Heart left ventricle (tissue), 16 donors: ENCODE data around the gene SLC39A13. TPM values are rescaled to one million over a fixed set of nuclear protein-coding genes. Genes with fewer than 3 reads are reported as not detected.

Source experiments
- ATAC-seq, 4 donors: fragments of 200-7000 bp; cut with Tn5 transposase; one replicate each; pipeline ENCODE4 v1.9.1; 2020 to 2022; ENCODE audit warnings: moderate library complexity in 4 of 4, mild to moderate bottlenecking in 3 of 4, moderate number of reproducible peaks in 1 of 4
- DNase-seq, 5 donors: peaks; one replicate each; pipeline ENCODE4 v3.0.0-alpha.2; 2020
- H3K27ac ChIP-seq, 12 donors: fragments of 200-600 bp; sonication (generic) in 4 of 12; one replicate each; pipeline versions ENCODE4 v1.5.0 to v1.8.0; 2016 to 2022; ENCODE audit warnings: mild to moderate bottlenecking in 2 of 12
- H3K27me3 ChIP-seq, 9 donors: fragments of 200-600 bp; sonication (generic) in 2 of 9; one replicate each; pipeline versions ENCODE4 v1.5.1 to v1.8.0; 2016 to 2022; ENCODE audit warnings: mild to moderate bottlenecking in 3 of 9
- H3K36me3 ChIP-seq, 9 donors: fragments of 200-600 bp; sonication (generic) in 2 of 9; one replicate each; pipeline versions ENCODE4 v1.5.0 to v1.8.0; 2018 to 2022; ENCODE audit warnings: mild to moderate bottlenecking in 2 of 9
- H3K4me1 ChIP-seq, 12 donors: fragments of 200-600 bp; sonication (generic) in 4 of 12; one replicate each; pipeline versions ENCODE4 v1.5.0 to v1.8.0; 2016 to 2022; ENCODE audit warnings: mild to moderate bottlenecking in 3 of 12
- H3K4me3 ChIP-seq, 12 donors: fragments of 200-600 bp; sonication (generic) in 4 of 12; one replicate each; pipeline versions ENCODE4 v1.5.0 to v1.8.0; 2017 to 2022; ENCODE audit warnings: mild to moderate bottlenecking in 9 of 12, moderate library complexity in 4 of 12
- H3K9me3 ChIP-seq, 12 donors: fragments of 200-600 bp; sonication (generic) in 4 of 12; one replicate each; pipeline versions ENCODE4 v1.5.0 to v1.8.0; 2016 to 2022; ENCODE audit warnings: mild to moderate bottlenecking in 1 of 12
- CTCF ChIP-seq, 12 donors: fragments of 200-600 bp; sonication (generic) in 4 of 12; IDR thresholded peaks; one replicate each; pipeline versions ENCODE4 v1.5.0 to v1.8.0; 2018 to 2022; ENCODE audit warnings: antibody characterized with exemption in 12 of 12, mild to moderate bottlenecking in 5 of 12
- POLR2A ChIP-seq, 2 donors: fragments of 450-650 bp; IDR thresholded peaks; one replicate each; pipeline ENCODE4 v1.6.1; 2017; ENCODE audit warnings: antibody characterized with exemption in 2 of 2, mild to moderate bottlenecking in 2 of 2, moderate library complexity in 2 of 2
- WGBS, 4 donors: extraction: QIAGEN DNeasy Blood & Tissue Kit in 2 of 4; methylation state at CpG; one replicate each; pipeline versions ENCODE4 v1.1.5 to v1.1.7; 2013 to 2018; 5-methylcytosine and 5-hydroxymethylcytosine counted together
- intact Hi-C, 10 donors: fragments of 100-400 bp; cut with DNase I; formaldehyde crosslinking; loops; one replicate each; pipeline versions ENCODE4 v1.11.1 to v1.14.2; 2022
- polyA plus RNA-seq, 2 donors: library from polyadenylated mRNA; stranded (reverse); fragments of 200-250 nt; gene quantifications; one replicate each; pipeline ENCODE4 v1.2.3, GENCODE V29; 2013
- total RNA-seq, 9 donors: library from RNA; depleted of rRNA in 2 of 9; stranded (reverse); fragments of >200 nt in 2 of 9; fragmentation: NEBNext Ultra II Directional in 3 of 9; extraction: Animal tissue kit (Norgen Biotek cat#: 25700) in 3 of 9; gene quantifications; one replicate each; pipeline versions ENCODE4 v1.1.0 to v1.2.4, GENCODE V29; 2016 to 2023
- donor health status: ischemic (EF 13 %, LVEDD 7.1; RV severe dilation, severe dysfunction).
- donor health status: healthy with polysubstance abuse.
- donor health status: DM: no; HTN: yes; CAD: no.
- donor health status: DM: no; HTN: no; CAD: no.
- donor health status: ischemic (EF 25% LVEDD 6.9; RV normal size, moderate dysfunction).
- donor health status: ischemic (EF 25% LVEDD 5.7; RV mildly dilated, moderate dysfunction).
- donor health status: healthy.
- donor health status: DM: yes; HTN: yes; CAD: no.
- donor health status: ischemic (EF 35%, LVEDD 5.7; RV mildly dilated, moderate dysfunction).
- donor health status: nonischemic (EF 11% LVEDD 7.7; RV severe dilation, severe dysfunction).
- donor health status: DM: yes; HTN: yes; CAD: no.
- donor health status: PGD.
- donor health status: ischemic (EF 29% LVEDD 5.4; RV normal size, mild dysfunction).
- donor health status: nonischemic (EF 23%, LVEDD 6.1; RV moderate dilation, normal function).

SLC39A13 gene
- total and polyA plus RNA-seq, 11 donors: 33.5 to 97.3 (median 48.1) TPM

GRCh38 chr11:47359586-47359985 is 48.8 kb upstream of the SLC39A13 start:
- Histone ChIP-seq H3K4me1 (peaks cover 0 to 38% (median 4%) of the 10 kb centered on the region in 12 donors), H3K4me3 (no peak overlapping the region), H3K27ac (no peak overlapping the region), H3K27me3 (no peaks in the 10 kb centered on the region), H3K9me3 (no peaks in the 10 kb centered on the region), H3K36me3 (peaks cover 0 to 7% (median 0%) of the 10 kb centered on the region in 9 donors)
- peak in 3 of 5 donors; percentile 10 to 29 (median 21) for DNase-seq
- no peak for TF ChIP-seq POLR2A (IDR thresholded peaks at IDR 0.05)
- 70 to 74% (median 73%) methylated on average over 10 to 17 of the region's 17 CpGs for WGBS, 4 donors
- no peak for ATAC-seq
- intact Hi-C loops: loop anchor here in 6 of 10 donors (5.0 to 10.0 kb wide), 10 partner anchors 72 to 475 kb away; partner anchors contain the start of genes NR1H3 (in 2 of the 6), ARFGAP2 (in 1 of the 6) and MADD (in 1 of the 6)

GRCh38 chr11:47360341-47360740 is 48.0 kb upstream of the SLC39A13 start:
- no peaks in the 10 kb centered on the region for H3K27me3 ChIP-seq
- no peak for DNase-seq
- intact Hi-C loops: no loop called here
- H3K4me3 ChIP-seq: no peak overlapping the region
- WGBS, 4 donors: 87 to 95% (median 93%) methylated on average over 13 to 15 of the region's 15 CpGs
- peak overlapping the region in 1 of 12 donors; percentile 70 for H3K27ac ChIP-seq
- no peaks in the 10 kb centered on the region for H3K9me3 ChIP-seq
- TF ChIP-seq POLR2A (IDR thresholded peaks at IDR 0.05): no peak
- TF ChIP-seq CTCF (IDR thresholded peaks at IDR 0.05): no peak
- no peak for ATAC-seq
- peaks cover 0 to 7% (median 0%) of the 10 kb centered on the region in 9 donors for H3K36me3 ChIP-seq
- H3K4me1 ChIP-seq: peaks cover 0 to 38% (median 2%) of the 10 kb centered on the region in 12 donors

- H3K36me3 ChIP-seq: peaks cover 0 to 11% (median 0%) of the 10 kb centered on the region in 9 donors
- peaks cover 0 to 45% (median 0%) of the 10 kb centered on the region in 12 donors for H3K4me1 ChIP-seq
- no peaks in the 10 kb centered on the region for H3K9me3 ChIP-seq
- peak overlapping the region in 7 of 12 donors; percentile 26 to 70 (median 47) for H3K27ac ChIP-seq
- H3K4me3 ChIP-seq: no peak overlapping the region
- peak in 2 of 5 donors; percentile 19 to 21 for DNase-seq
- intact Hi-C loops: no loop called here
- no peak for TF ChIP-seq POLR2A (IDR thresholded peaks at IDR 0.05)
- TF ChIP-seq CTCF (IDR thresholded peaks at IDR 0.05): no peak
- H3K27me3 ChIP-seq: no peaks in the 10 kb centered on the region
- no peak for ATAC-seq
- 81 to 90% (median 86%) methylated on average over 12 to 13 of the region's 13 CpGs for WGBS, 4 donors
Observed at GRCh38 chr11:47361419-47361818, 47.0 kb upstream of the SLC39A13 start.

GRCh38 chr11:47366020-47366490 is 42.3 kb upstream of the SLC39A13 start:
- H3K36me3 ChIP-seq: peaks cover 0 to 30% (median 0%) of the 10 kb centered on the region in 9 donors
- 61 to 75% (median 68%) methylated on average over 1 of the region's 1 CpG for WGBS, 4 donors
- intact Hi-C loops: no loop called here

More at GRCh38 chr11:47366020-47366490, 42.3 kb upstream of the SLC39A13 start:
- Histone ChIP-seq H3K4me3 (no peak overlapping the region), H3K9me3 (no peaks in the 10 kb centered on the region), H3K4me1 (peaks cover 0 to 38% (median 0%) of the 10 kb centered on the region in 12 donors), H3K27ac (no peak overlapping the region), H3K27me3 (no peaks in the 10 kb centered on the region)
- ATAC-seq (no peak), DNase-seq (no peak)
- no peak for TF ChIP-seq CTCF (IDR thresholded peaks at IDR 0.05)
- no peak for TF ChIP-seq POLR2A (IDR thresholded peaks at IDR 0.05)
